Astrocyte of the spinal cord (primary cell): ENCODE data around the gene PSMB7.

ENCODE experiments used
- DNase-seq: peaks from one replicate; pipeline ENCODE4 v3.0.0; 2011; ENCODE audit warnings: low read depth, low spot score
- H3K4me3 ChIP-seq: 2 replicates; pipeline ENCODE4 v1.5.1; 2011; ENCODE audit warnings: low read depth, mild to moderate bottlenecking, low read length, moderate library complexity
- CTCF ChIP-seq: IDR thresholded peaks from 2 replicates; pipeline ENCODE4 v1.5.1; 2012; ENCODE audit warnings: low read depth, mild to moderate bottlenecking, low read length, inconsistent platforms
- in situ Hi-C: cut with HindIII; loops from 2 replicates; pipeline ENCODE4 v1.10.0; 2017; ENCODE audit warnings: low sequenced_read_pairs

The PSMB7 gene

GRCh38 chr9:124330011-124330697 is 85.1 kb downstream of the PSMB7 start:
- no peak for DNase-seq
- in situ Hi-C loops = no loop called here
- TF ChIP-seq CTCF = no peak
- no peak overlapping the region for H3K4me3 ChIP-seq

- in situ Hi-C loops = no loop called here
- no peak for DNase-seq
These were observed 85.9 kb downstream of the PSMB7 start for GRCh38 chr9:124329206-124329792.

GRCh38 chr9:124328285-124328684 is 87.0 kb downstream of the PSMB7 start:
- in situ Hi-C loops = no loop called here
- DNase-seq = no peak
- no peak overlapping the region for H3K4me3 ChIP-seq
- TF ChIP-seq CTCF = no peak

More at GRCh38 chr9:124329206-124329792, 85.9 kb downstream of the PSMB7 start:
- H3K4me3 ChIP-seq = no peak overlapping the region
- TF ChIP-seq CTCF = no peak

- TF ChIP-seq CTCF = no peak
- no peak overlapping the region for H3K4me3 ChIP-seq
- in situ Hi-C loops = no loop called here
- no peak for DNase-seq
These were observed 87.8 kb downstream of the PSMB7 start for GRCh38 chr9:124327491-124327890.

GRCh38 chr9:124326378-124326777 is 88.9 kb downstream of the PSMB7 start:
- in situ Hi-C loops = no loop called here
- no peak for TF ChIP-seq CTCF
- H3K4me3 ChIP-seq = no peak overlapping the region
- DNase-seq = no peak

GRCh38 chr9:124325816-124326215 is 89.4 kb downstream of the PSMB7 start:
- DNase-seq = no peak
- no peak for TF ChIP-seq CTCF
- H3K4me3 ChIP-seq = no peak overlapping the region
- in situ Hi-C loops = no loop called here
